H9 (cell line): ENCODE results near the gene ZNF784. TPM values are rescaled to one million over a fixed set of nuclear protein-coding genes. Genes with fewer than 3 reads are reported as not detected.

Experiments used
- DNase-seq: peaks from one replicate; pipeline ENCODE4 v3.0.0-alpha.2; 2017
- H2AFZ ChIP-seq: one replicate; pipeline ENCODE4 v1.6.1; 2013; ENCODE audit warnings: mild to moderate bottlenecking, low read length, control low read depth, moderate library complexity
- H2AK5ac ChIP-seq: 2 replicates; pipeline ENCODE4 v1.6.1; 2013; ENCODE audit warnings: low read length, control low read depth, mixed read lengths; ENCODE audit not compliant: insufficient read length
- H2BK120ac ChIP-seq: one replicate; pipeline ENCODE4 v1.6.1; 2013; ENCODE audit warnings: low read depth, mild to moderate bottlenecking, low read length, control low read depth, inconsistent platforms; ENCODE audit not compliant: poor library complexity, severe bottlenecking
- H2BK12ac ChIP-seq: 2 replicates; pipeline ENCODE4 v1.6.1; 2013; ENCODE audit warnings: low read length, control low read depth, mixed read lengths, low read depth; ENCODE audit not compliant: insufficient read length
- H2BK15ac ChIP-seq: 2 replicates; pipeline ENCODE4 v1.6.1; 2013; ENCODE audit warnings: low read depth, low read length, control low read depth
- H2BK20ac ChIP-seq: one replicate; pipeline ENCODE4 v1.6.1; 2013; ENCODE audit warnings: low read depth, mild to moderate bottlenecking, low read length, control low read depth, inconsistent platforms; ENCODE audit not compliant: poor library complexity, severe bottlenecking
- H2BK5ac ChIP-seq: 2 replicates; pipeline ENCODE4 v1.6.1; 2013; ENCODE audit warnings: low read length, control low read depth, mixed read lengths; ENCODE audit not compliant: insufficient read length
- H3K14ac ChIP-seq: 2 replicates; pipeline ENCODE4 v1.6.1; 2013; ENCODE audit warnings: low read length, control low read depth; ENCODE audit not compliant: insufficient read depth
- H3K18ac ChIP-seq: 2 replicates; pipeline ENCODE4 v1.6.1; 2013; ENCODE audit warnings: low read depth, mild to moderate bottlenecking, mixed read lengths, low read length, control low read depth; ENCODE audit not compliant: insufficient read length
- H3K23ac ChIP-seq: 2 replicates; pipeline ENCODE4 v1.6.1; 2013; ENCODE audit warnings: low read length, control low read depth, mixed read lengths, low read depth; ENCODE audit not compliant: insufficient read length
- H3K23me2 ChIP-seq: 2 replicates; pipeline ENCODE4 v1.6.1; 2013; ENCODE audit warnings: low read depth, mild to moderate bottlenecking, mixed read lengths, low read length, control low read depth; ENCODE audit not compliant: insufficient read length, poor library complexity, severe bottlenecking
- H3K27ac ChIP-seq: 2 replicates; pipeline ENCODE4 v1.5.1; 2013; ENCODE audit warnings: low read length, control low read depth, mixed read lengths, low read depth; ENCODE audit not compliant: insufficient read length
- H3K27me3 ChIP-seq: 2 replicates; pipeline ENCODE4 v1.6.1; 2013; ENCODE audit warnings: low read length, control low read depth, inconsistent platforms; ENCODE audit not compliant: insufficient read depth
- H3K4ac ChIP-seq: 2 replicates; pipeline ENCODE4 v1.6.1; 2013; ENCODE audit warnings: low read depth, mild to moderate bottlenecking, control low read depth, inconsistent platforms, low read length, moderate library complexity
- H3K4me1 ChIP-seq: 2 replicates; pipeline ENCODE4 v1.6.1; 2013; ENCODE audit warnings: low read length, control low read depth, inconsistent platforms; ENCODE audit not compliant: insufficient read depth
- H3K4me2 ChIP-seq: 2 replicates; pipeline ENCODE4 v1.6.1; 2013; ENCODE audit warnings: low read length, control low read depth, mixed read lengths; ENCODE audit not compliant: insufficient read length, insufficient read depth
- H3K56ac ChIP-seq: 2 replicates; pipeline ENCODE4 v1.6.1; 2013; ENCODE audit warnings: low read depth, mild to moderate bottlenecking, mixed read lengths, low read length, control low read depth; ENCODE audit not compliant: insufficient read length
- H3K79me1 ChIP-seq: 2 replicates; pipeline ENCODE4 v1.6.1; 2013; ENCODE audit warnings: low read depth, mild to moderate bottlenecking, moderate library complexity, low read length, control low read depth, inconsistent platforms; ENCODE audit not compliant: insufficient read depth, poor library complexity, severe bottlenecking
- H3K79me2 ChIP-seq: 2 replicates; pipeline ENCODE4 v1.6.1; 2013; ENCODE audit warnings: low read length, control low read depth, inconsistent platforms; ENCODE audit not compliant: insufficient read depth
- H3K9ac ChIP-seq: 2 replicates; pipeline ENCODE4 v1.6.1; 2013; ENCODE audit warnings: low read length, control low read depth, mixed read lengths; ENCODE audit not compliant: insufficient read length; ENCODE audit errors: extremely low read depth
- H3K9me3 ChIP-seq: one replicate; pipeline ENCODE4 v1.6.1; 2013; ENCODE audit warnings: low read depth, low read length, inconsistent platforms; ENCODE audit not compliant: control insufficient read depth
- H3T11ph ChIP-seq: one replicate; pipeline ENCODE4 v1.6.1; 2013; ENCODE audit warnings: mild to moderate bottlenecking, low read length, control low read depth, inconsistent platforms
- H4K20me1 ChIP-seq: one replicate; pipeline ENCODE4 v1.6.1; 2013; ENCODE audit not compliant: control insufficient read depth, insufficient read length, insufficient read depth
- H4K5ac ChIP-seq: 2 replicates; pipeline ENCODE4 v1.6.1; 2013; ENCODE audit warnings: low read depth, mild to moderate bottlenecking, mixed read lengths, low read length, control low read depth; ENCODE audit not compliant: insufficient read length
- H4K8ac ChIP-seq: replicated peaks from 2 replicates; pipeline ENCODE4 v1.6.1; 2013; ENCODE audit warnings: low read length, control low read depth, mixed read lengths, low read depth; ENCODE audit not compliant: insufficient read length
- H4K91ac ChIP-seq: 2 replicates; pipeline ENCODE4 v1.6.1; 2013; ENCODE audit warnings: low read depth, mild to moderate bottlenecking, moderate library complexity, mixed read lengths, low read length, control low read depth; ENCODE audit not compliant: insufficient read length
- H3K27ac Mint-ChIP-seq, 3 experiments: 2 replicates in 2 of 3; 3 replicates in 1 of 3; pipeline ENCODE4 v1.8.0; 2020 to 2021; ENCODE audit warnings: mixed read lengths in 3 of 3, mild to moderate bottlenecking in 1 of 3, moderate library complexity in 1 of 3
- H3K27me3 Mint-ChIP-seq: 2 replicates; pipeline ENCODE4 v1.8.0; 2021; ENCODE audit warnings: low read depth, mild to moderate bottlenecking, moderate library complexity, mixed read lengths
- H3K36me3 Mint-ChIP-seq, 3 experiments: 2 replicates in 2 of 3; 3 replicates in 1 of 3; pipeline ENCODE4 v1.8.0; 2020 to 2021; ENCODE audit warnings: low read depth in 3 of 3, mixed read lengths in 3 of 3; ENCODE audit not compliant: insufficient read depth in 1 of 3
- H3K4me1 Mint-ChIP-seq, 2 experiments: 2 replicates each; pipeline ENCODE4 v1.8.0; 2020; ENCODE audit warnings: mixed read lengths in 2 of 2
- H3K4me3 Mint-ChIP-seq, 2 experiments: 2 replicates in 1 of 2; 3 replicates in 1 of 2; pipeline ENCODE4 v1.8.0; 2020 to 2021; ENCODE audit warnings: mild to moderate bottlenecking in 2 of 2, mixed read lengths in 2 of 2, moderate library complexity in 1 of 2
- H3K9me3 Mint-ChIP-seq, 2 experiments: 2 replicates in 1 of 2; 3 replicates in 1 of 2; pipeline ENCODE4 v1.8.0; 2020; ENCODE audit warnings: mild to moderate bottlenecking in 2 of 2, mixed read lengths in 2 of 2, moderate library complexity in 1 of 2
- WGBS: extraction: QIAGEN DNeasy Blood & Tissue Kit; methylation state at CpG from one replicate; pipeline ENCODE4 v1.1.7; 2013; ENCODE audit warnings: missing lambda C conversion rate, low lambda C conversion rate, mixed read lengths; ENCODE audit not compliant: insufficient read length; ENCODE audit errors: extremely low coverage; 5-methylcytosine and 5-hydroxymethylcytosine counted together
- total RNA-seq: library from RNA; stranded (reverse); gene quantifications from 2 replicates; pipeline ENCODE4 v1.2.1, GENCODE V29; 2021
- TF ChIP-seq, protein P1 (sequence below): fragments of 200-600 bp; sonication (generic); conservative IDR thresholded peaks from 3 replicates; pipeline ENCODE4 v1.8.0; 2021; ENCODE audit warnings: antibody characterized with exemption, mild to moderate bottlenecking

ZNF784 gene
- total RNA-seq, 1 experiment from 2014 or later, result 10.7 TPM

DNA sequence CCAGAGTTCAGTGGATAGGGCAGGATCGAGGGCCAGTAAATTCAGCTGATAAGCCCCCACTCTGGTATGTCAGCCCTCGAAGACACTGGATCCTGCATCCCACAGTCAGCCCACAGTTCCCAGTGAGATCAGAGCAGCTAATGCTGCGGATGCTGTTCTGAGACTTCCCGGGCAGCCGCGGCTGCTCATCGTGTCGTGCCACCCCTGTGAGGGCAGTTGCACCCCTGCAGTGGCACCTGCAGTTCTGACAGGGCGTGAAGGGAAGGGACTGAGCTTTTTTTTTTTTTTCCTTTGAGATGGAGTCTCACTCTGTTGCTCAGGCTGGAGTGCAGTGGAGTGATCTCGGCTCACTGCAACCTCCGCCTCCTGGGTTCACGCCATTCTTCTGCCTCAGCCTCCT lies 43.1 kb upstream of the ZNF784 start:
- no peak overlapping the region for H3K27ac ChIP-seq
- H3K27me3 Mint-ChIP-seq, result no peaks in the 10 kb centered on the region

More for the DNA sequence above, 43.1 kb upstream of the ZNF784 start:
- Histone ChIP-seq H3K18ac (no peak overlapping the region), H3T11ph (no peak overlapping the region), H3K56ac (no peak overlapping the region), H3K79me2 (peaks cover 9% of the 10 kb centered on the region; the same call in 1 of the 2 replicates), H3K9me3 (no peaks in the 10 kb centered on the region), H2BK120ac (no peak overlapping the region), H3K9ac (no peak overlapping the region), H3K23me2 (no peaks in the 10 kb centered on the region), H4K20me1 (no peaks in the 10 kb centered on the region), H2BK15ac (no peak overlapping the region), H4K5ac (no peak overlapping the region), H3K27me3 (no peaks in the 10 kb centered on the region), H2AFZ (no peak overlapping the region), H3K14ac (no peak overlapping the region), H3K4me1 (no peaks in the 10 kb centered on the region), H3K4ac (no peak overlapping the region), H4K91ac (no peak overlapping the region), H3K79me1 (no peaks in the 10 kb centered on the region), H3K4me2 (no peak overlapping the region), H2AK5ac (no peak overlapping the region), H2BK20ac (no peak overlapping the region), H2BK5ac (no peak overlapping the region), H4K8ac (no peak overlapping the region), H3K23ac (no peak overlapping the region), H2BK12ac (no peak overlapping the region)
- no CpG with 5 or more reads among the region's 12 CpGs for WGBS
- Mint-ChIP-seq H3K4me3 (no peak overlapping the region), H3K36me3 (peaks cover 72 to 92% (median 84%) of the 10 kb centered on the region in 3 experiments), H3K4me1 (peaks cover 17 to 20% of the 10 kb centered on the region in 2 experiments), H3K27ac (peak overlapping the region in 2 of 3 experiments; percentile 53 to 61; a peak in 1 of 7 replicates), H3K9me3 (no peaks in the 10 kb centered on the region)
- DNase-seq, result no peak
- TF ChIP-seq, protein P1, sequence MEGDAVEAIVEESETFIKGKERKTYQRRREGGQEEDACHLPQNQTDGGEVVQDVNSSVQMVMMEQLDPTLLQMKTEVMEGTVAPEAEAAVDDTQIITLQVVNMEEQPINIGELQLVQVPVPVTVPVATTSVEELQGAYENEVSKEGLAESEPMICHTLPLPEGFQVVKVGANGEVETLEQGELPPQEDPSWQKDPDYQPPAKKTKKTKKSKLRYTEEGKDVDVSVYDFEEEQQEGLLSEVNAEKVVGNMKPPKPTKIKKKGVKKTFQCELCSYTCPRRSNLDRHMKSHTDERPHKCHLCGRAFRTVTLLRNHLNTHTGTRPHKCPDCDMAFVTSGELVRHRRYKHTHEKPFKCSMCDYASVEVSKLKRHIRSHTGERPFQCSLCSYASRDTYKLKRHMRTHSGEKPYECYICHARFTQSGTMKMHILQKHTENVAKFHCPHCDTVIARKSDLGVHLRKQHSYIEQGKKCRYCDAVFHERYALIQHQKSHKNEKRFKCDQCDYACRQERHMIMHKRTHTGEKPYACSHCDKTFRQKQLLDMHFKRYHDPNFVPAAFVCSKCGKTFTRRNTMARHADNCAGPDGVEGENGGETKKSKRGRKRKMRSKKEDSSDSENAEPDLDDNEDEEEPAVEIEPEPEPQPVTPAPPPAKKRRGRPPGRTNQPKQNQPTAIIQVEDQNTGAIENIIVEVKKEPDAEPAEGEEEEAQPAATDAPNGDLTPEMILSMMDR, result no peak
